GM12878 (cell line): Measurements from ENCODE around the gene TRMT1. TPM values are rescaled to one million over a fixed set of nuclear protein-coding genes. Genes with fewer than 3 reads are reported as not detected.

ENCODE experiments used
- ATAC-seq: fragments of 200-7000 bp; cut with Tn5 transposase; 3 replicates; pipeline ENCODE4 v1.9.1; 2020; ENCODE audit warnings: mild to moderate bottlenecking, moderate library complexity
- BruUV-seq: library from RNA; stranded (reverse); fragments of 400-500 nt; replicated peaks from 2 replicates; lab custom pipeline; 2021; lab: Mats Ljungman, UMichigan
- CTCF ChIA-PET: fragments of 300-600 bp; sonication (Branson Sonifier 250); formaldehyde crosslinking; extraction: SDS; loops from one replicate; lab custom pipeline; 2021; ENCODE audit warnings: inconsistent platforms; lab: Yijun Ruan, JAX
- POLR2A ChIA-PET: fragments of 350-600 bp; formaldehyde crosslinking; extraction: SDS; loops from one replicate; lab custom pipeline; 2021; ENCODE audit warnings: inconsistent platforms; lab: Charles Lee
- RAD21 ChIA-PET: fragments of 300-600 bp; sonication (Branson Sonifier 250); formaldehyde crosslinking; loops from one replicate; lab custom pipeline; 2023; ENCODE audit warnings: antibody characterized with exemption; ENCODE audit not compliant: unreplicated experiment; lab: Charles Lee
- SMC1A ChIA-PET: fragments of 300-600 bp; sonication (Branson Sonifier 250); formaldehyde crosslinking; loops from one replicate; lab custom pipeline; 2023; ENCODE audit not compliant: unreplicated experiment, uncharacterized antibody; lab: Charles Lee
- DNase-seq: peaks from one replicate; pipeline ENCODE4 v3.0.0-alpha.2; 2011; ENCODE audit warnings: low read depth, low spot score
- FAIRE-seq: peaks from 3 replicates; lab custom pipeline; 2011; peaks lifted over from hg19 to GRCh38; lab: Jason Lieb, UNC
- H2AFZ ChIP-seq: 2 replicates; pipeline ENCODE4 v1.6.0; 2011; ENCODE audit warnings: low read depth, low read length, control low read depth; ENCODE audit not compliant: control insufficient read depth
- H3K27ac ChIP-seq: 2 replicates; pipeline ENCODE4 v1.5.1; 2011; ENCODE audit warnings: control low read depth; ENCODE audit not compliant: control insufficient read depth, insufficient read depth
- H3K27me3 ChIP-seq, 2 experiments: replicated peaks in 1 of 2; 2 replicates each; pipeline versions ENCODE4 v1.6.0 to v1.6.1; 2011; ENCODE audit warnings: low read length in 1 of 2; ENCODE audit not compliant: control insufficient read depth in 2 of 2, insufficient read depth in 2 of 2
- H3K36me3 ChIP-seq, 2 experiments: 2 replicates each; pipeline ENCODE4 v1.5.1; 2011; ENCODE audit warnings: low read length in 1 of 2; ENCODE audit not compliant: control insufficient read depth in 2 of 2, insufficient read depth in 2 of 2
- H3K4me1 ChIP-seq: 2 replicates; pipeline ENCODE4 v1.6.1; 2011; ENCODE audit warnings: mild to moderate bottlenecking, low read length, moderate library complexity, mixed read lengths; ENCODE audit not compliant: control insufficient read depth, insufficient read depth
- H3K4me2 ChIP-seq: 2 replicates; pipeline ENCODE4 v1.6.0; 2011; ENCODE audit warnings: control low read depth; ENCODE audit not compliant: control insufficient read depth, insufficient read depth
- H3K4me3 ChIP-seq: fragments of 200-600 bp; sonication (generic); 2 replicates; pipeline ENCODE4 v1.5.1; 2016
- H3K79me2 ChIP-seq: 2 replicates; pipeline ENCODE4 v1.6.0; 2011; ENCODE audit warnings: low read length; ENCODE audit not compliant: control insufficient read depth, insufficient read depth
- H3K9ac ChIP-seq: 2 replicates; pipeline ENCODE4 v1.8.0; 2011; ENCODE audit warnings: low read length, control low read depth, mixed read lengths; ENCODE audit not compliant: control insufficient read depth, insufficient read depth
- H3K9me3 ChIP-seq: replicated peaks from 3 replicates; pipeline ENCODE4 v1.5.1; 2011; ENCODE audit warnings: mild to moderate bottlenecking, low read length; ENCODE audit not compliant: control insufficient read depth, insufficient read depth
- H4K20me1 ChIP-seq: 2 replicates; pipeline ENCODE4 v1.6.0; 2011; ENCODE audit not compliant: control insufficient read depth, insufficient read depth
- CHD1 ChIP-seq: IDR thresholded peaks from 2 replicates; pipeline ENCODE4 v1.6.1; 2012; ENCODE audit warnings: low read depth, low read length, improper control_type of control experiment
- EZH2 ChIP-seq: IDR thresholded peaks from 2 replicates; pipeline ENCODE4 v1.6.1; 2012; ENCODE audit warnings: low read depth, mild to moderate bottlenecking, control low read depth, inconsistent platforms, low read length, borderline replicate concordance; ENCODE audit not compliant: control insufficient read depth
- IKZF2 ChIP-seq, 2 experiments: fragments of 450-650 bp; IDR thresholded peaks; 2 replicates each; pipeline ENCODE4 v1.6.1; 2017; ENCODE audit warnings: mild to moderate bottlenecking in 2 of 2, moderate library complexity in 2 of 2
- MLLT1 ChIP-seq: fragments of 450-650 bp; IDR thresholded peaks from 2 replicates; pipeline ENCODE4 v1.6.1; 2016; ENCODE audit warnings: mild to moderate bottlenecking
- NBN ChIP-seq: fragments of 450-650 bp; IDR thresholded peaks from 2 replicates; pipeline ENCODE4 v1.6.1; 2016
- NFXL1 ChIP-seq: fragments of 450-650 bp; IDR thresholded peaks from 2 replicates; pipeline ENCODE4 v1.6.1; 2017; ENCODE audit warnings: antibody characterized with exemption, mild to moderate bottlenecking, borderline replicate concordance
- NRF1 ChIP-seq: conservative IDR thresholded peaks from 2 replicates; pipeline ENCODE4 v1.6.1; 2011; ENCODE audit warnings: mild to moderate bottlenecking, low read depth, low read length, improper control_type of control experiment
- PAX5 ChIP-seq: IDR thresholded peaks from 2 replicates; pipeline ENCODE4 v1.6.1; 2011; ENCODE audit warnings: low read depth, low read length, borderline replicate concordance
- PML ChIP-seq: IDR thresholded peaks from 2 replicates; pipeline ENCODE4 v1.6.1; 2012; ENCODE audit warnings: low read length, inconsistent platforms
- SREBF2 ChIP-seq: IDR thresholded peaks from 2 replicates; pipeline ENCODE4 v1.6.1; 2012; ENCODE audit warnings: mild to moderate bottlenecking, low read length
- WRNIP1 ChIP-seq: IDR thresholded peaks from 2 replicates; pipeline ENCODE4 v1.6.1; 2011; ENCODE audit warnings: low read depth, low read length, improper control_type of control experiment, borderline replicate concordance
- ZSCAN29 ChIP-seq: fragments of 450-650 bp; IDR thresholded peaks from 2 replicates; pipeline ENCODE4 v1.6.1; 2017; ENCODE audit warnings: mild to moderate bottlenecking, moderate library complexity
- WGBS: methylation state at CpG from one replicate; pipeline ENCODE4 v1.1.6; 2016; ENCODE audit warnings: low lambda C conversion rate; ENCODE audit not compliant: insufficient replicate concordance, insufficient coverage; ENCODE audit errors: missing lambda C conversion rate; 5-methylcytosine and 5-hydroxymethylcytosine counted together
- in situ Hi-C: fragments of 300-500 bp; cut with MboI; formaldehyde crosslinking; loops from 9 replicates; pipeline ENCODE4 v1.14.3; 2018; ENCODE audit warnings: mixed read lengths
- intact Hi-C: fragments of 100-400 bp; cut with micrococcal nuclease; formaldehyde crosslinking; loops from one replicate; pipeline ENCODE4 v1.14.2; 2022; ENCODE audit not compliant: unreplicated experiment
- polyA plus RNA-seq, 11 experiments: library from polyadenylated mRNA; depleted of rRNA in 4 of 11; unstranded in 6 of 11; stranded (reverse) in 5 of 11; fragments of >200 nt; fragmentation: Nextera tagmentation in 4 of 11; fragmentation: Illumina TruSeq in 1 of 11; extraction: Ambion mirVana in 4 of 11; extraction: Trizol in 1 of 11; gene quantifications; 1 replicate in 1 of 11; 2 replicates in 10 of 11; pipeline versions ENCODE4 v1.2.1 to v1.2.3, GENCODE V29; 2011 to 2016; ENCODE audit warnings: inconsistent platforms in 2 of 11, missing spikeins in 2 of 11, low read depth in 1 of 11
- total RNA-seq, 4 experiments: library from RNA; depleted of rRNA in 3 of 4; stranded (reverse); fragments of >200 nt in 3 of 4; fragmentation: Illumina TruSeq in 1 of 4; extraction: Trizol in 1 of 4; gene quantifications; 2 replicates each; pipeline versions ENCODE4 v1.2.1 to v1.2.3, GENCODE V29; 2013 to 2021

TRMT1 gene
- total and polyA plus RNA-seq, 10 of the 15 experiments (the other 5 are each of a cell fraction or from before 2014, with no cell fraction given) = 3.4 to 68.8 (median 34.8) TPM

GRCh38 chr19:13117176-13117771, 734 bp upstream of the TRMT1 start:
- SMC1A ChIA-PET = interaction anchor here (1.0 to 1.8 kb wide), 9 partner anchors 13 to 144 kb away, joined by 3 to 7 read pairs (median 5); partner anchors contain the start of genes IER2 and STX10
- BruUV-seq = no TSS peak
- WGBS = 1% methylated on average over 17 of the region's 20 CpGs

GRCh38 chr19:13115936-13116281, 631 bp downstream of the TRMT1 start:
- TF ChIP-seq EZH2 (no peak), MLLT1 (no peak), SREBF2 (no peak), ZSCAN29 (no peak), CHD1 (no peak), IKZF2 (IDR thresholded peaks at IDR 0.05) (no peak), PML (no peak), NFXL1 (no peak)
- Histone ChIP-seq H3K4me1 (peaks cover 26% of the 10 kb centered on the region), H3K36me3 (peaks cover 3 to 8% of the 10 kb centered on the region in 2 experiments; a peak in 3 of 4 replicates), H3K4me3 (peak overlapping the region; percentile 98), H3K4me2 (peak overlapping the region; percentile 97), H3K27ac (peak overlapping the region; percentile 71), H4K20me1 (peaks cover 4% of the 10 kb centered on the region; the same call in 1 of the 2 replicates), H2AFZ (no peak overlapping the region; the same call in 1 of the 2 replicates), H3K79me2 (peaks cover 42% of the 10 kb centered on the region), H3K9me3 (no peaks in the 10 kb centered on the region), H3K9ac (peak overlapping the region; percentile 79), H3K27me3 (no peaks in the 10 kb centered on the region)
- FAIRE-seq (no peak), DNase-seq (no peak), ATAC-seq (no peak)
- ChIA-PET POLR2A (no interaction called here), SMC1A (no interaction called here), RAD21 (no interaction called here), CTCF (no interaction called here)
- intact Hi-C loops = loop anchor here (5.0 kb wide), 1 partner anchor 146 kb away; no protein-coding TSS in a partner anchor
- under 1% methylated on average over 16 of the region's 18 CpGs for WGBS
- in situ Hi-C loops = no loop called here
- no TSS peak for BruUV-seq

More at GRCh38 chr19:13117176-13117771, 734 bp upstream of the TRMT1 start:
- peak overlapping the region; percentile 71 for H3K27ac ChIP-seq
- peak overlapping the region; percentile 98 for H3K4me3 ChIP-seq
- H3K9me3 ChIP-seq = no peaks in the 10 kb centered on the region
- H4K20me1 ChIP-seq = peaks cover 8% of the 10 kb centered on the region
- ATAC-seq = peak; percentile 28
- FAIRE-seq = no peak
- peaks cover 55% of the 10 kb centered on the region for H3K79me2 ChIP-seq
- no peak for DNase-seq
- in situ Hi-C loops = no loop called here
- peak overlapping the region; percentile 61 for H3K4me2 ChIP-seq
- peak overlapping the region; percentile 79 for H3K9ac ChIP-seq
- H3K4me1 ChIP-seq = peaks cover 36% of the 10 kb centered on the region
- intact Hi-C loops = loop anchor here (5.0 kb wide), 1 partner anchor 145 kb away; no protein-coding TSS in a partner anchor
- H3K27me3 ChIP-seq = no peaks in the 10 kb centered on the region
- TF ChIP-seq NRF1 (no peak), WRNIP1 (0 out of 2 replicates have a peak, but pooled peaks have one; percentile 5), PAX5 (no peak), NBN (no peak)
- POLR2A ChIA-PET = interaction anchor here (0.5 to 3.8 kb wide), 12 partner anchors 11 to 1560 kb away, joined by 3 to 28 read pairs (median 4); no protein-coding TSS in a partner anchor
- RAD21 ChIA-PET = interaction anchor here (0.7 to 2.2 kb wide), 7 partner anchors 12 to 78 kb away, joined by 3 to 10 read pairs (median 4); partner anchors contain the start of genes IER2 and STX10
- H2AFZ ChIP-seq = peak overlapping the region; percentile 60
- CTCF ChIA-PET = interaction anchor here (0.8 to 1.7 kb wide), 6 partner anchors 12 to 83 kb away, joined by 3 to 7 read pairs (median 4); partner anchors contain the start of genes IER2 and STX10
- H3K36me3 ChIP-seq = peaks cover 3 to 7% of the 10 kb centered on the region in 2 experiments; a peak in 3 of 4 replicates
